ENCODE data around the gene LCAT. TPM values are rescaled to one million over a fixed set of nuclear protein-coding genes. Genes with fewer than 3 reads are reported as not detected.
A peak's percentile ranks its signal among the peaks of the same experiment; 100 is the strongest.

LCAT gene
- total RNA-seq, 4 donors from 2014 or later = 10.8 to 25.8 (median 15.9) TPM

DNA sequence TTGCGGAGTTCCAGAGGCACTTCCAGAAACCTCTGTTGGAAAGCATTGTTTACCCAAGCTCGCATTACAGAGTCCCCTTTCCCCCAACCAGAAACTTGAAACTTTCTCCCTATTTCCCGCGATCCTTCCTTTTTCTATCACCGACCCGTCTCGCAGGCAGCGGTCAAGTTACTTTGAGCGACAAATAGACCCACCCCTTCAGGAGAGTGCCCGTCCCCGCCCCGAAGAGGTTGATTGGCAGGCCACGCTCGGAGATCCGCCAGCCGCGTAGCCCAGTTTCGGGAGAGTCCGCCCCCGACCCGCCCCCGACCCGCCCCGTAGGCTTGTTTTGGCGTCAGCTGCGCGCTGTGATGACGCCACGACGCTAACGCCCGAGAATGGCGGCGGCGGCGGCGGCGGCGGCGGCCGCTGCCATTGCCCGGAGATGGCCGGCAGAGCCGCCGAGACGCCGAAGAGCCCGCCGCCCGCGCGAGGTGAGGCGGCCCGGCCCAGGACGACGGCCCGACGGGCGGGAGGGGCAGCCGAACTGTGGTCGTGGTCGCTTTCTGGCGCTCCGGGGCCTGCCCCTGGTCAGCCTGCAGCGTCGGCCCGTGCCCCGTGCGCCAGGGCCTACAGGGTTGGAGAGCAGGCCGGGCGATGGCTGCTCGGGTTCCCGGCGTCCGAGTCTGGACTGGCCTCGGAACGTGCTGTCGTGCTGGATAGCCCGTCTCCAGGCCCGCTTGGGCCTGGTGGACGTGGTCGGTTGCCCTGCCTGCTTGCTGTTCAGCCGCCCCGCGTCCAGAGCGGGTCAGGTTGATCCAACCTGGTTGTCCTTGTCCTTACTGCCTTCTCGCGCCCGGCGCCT lies 50.8 kb downstream of the LCAT start, which contains the start of gene PSKH1:
Gene PSKH1 (plus strand): TSS at position 356 of the 844 bp plus-strand sequence. CDS start 15,496 bp downstream, outside the sequence.
- 0 to 1% methylated on average over 1 to 9 of the region's 90 CpGs for WGBS, 2 donors (ENCODE audit: low coverage in 1 of 2)
- Histone ChIP-seq H3K36me3 (no peaks in the 10 kb centered on the region), H3K4me1 (peaks cover 7 to 56% (median 26%) of the 10 kb centered on the region in 3 donors), H3K27ac (peak within 1 kb of the TSS; percentile 96 to 99 (median 98)), H3K27me3 (no peaks in the 10 kb centered on the region), H3K9me3 (no peaks in the 10 kb centered on the region), H3K4me3 (peak within 1 kb of the TSS; percentile 92 to 98)
- ATAC-seq = peak; percentile 97
- peak in 1 of 4 experiments; percentile 9 for TF ChIP-seq CTCF (IDR thresholded peaks at IDR 0.05)
- TF ChIP-seq EP300 (IDR thresholded peaks at IDR 0.05) = no peak
- TF ChIP-seq POLR2AphosphoS5 (IDR thresholded peaks at IDR 0.05) = peak; percentile 64
- peak; percentile 87 to 90 for TF ChIP-seq POLR2A (IDR thresholded peaks at IDR 0.05)

DNA sequence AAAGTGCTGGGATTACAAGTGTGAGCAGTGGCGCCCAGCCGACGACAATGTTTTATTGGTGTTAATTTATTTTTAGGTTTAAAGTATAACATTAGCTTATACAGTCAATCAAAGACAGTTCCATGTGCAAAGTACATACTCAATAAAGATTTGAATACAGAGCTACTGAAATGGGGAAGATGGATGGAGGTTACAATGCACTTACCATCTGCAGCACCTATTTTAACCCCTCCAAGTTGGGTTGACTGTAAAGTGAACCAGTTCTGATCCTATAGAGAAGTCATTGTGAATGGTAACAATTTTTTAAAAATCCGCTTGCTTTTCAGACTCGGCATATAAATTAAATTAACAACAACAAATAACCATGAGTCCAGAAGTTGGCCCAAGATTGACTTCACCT lies 51.5 kb downstream of the LCAT start:
- no peaks in the 10 kb centered on the region for H3K9me3 ChIP-seq
- ATAC-seq = no peak
- H3K4me1 ChIP-seq = peaks cover 7 to 48% (median 19%) of the 10 kb centered on the region in 3 donors
- peak overlapping the region; percentile 45 to 99 (median 98) for H3K27ac ChIP-seq
- WGBS, 2 donors (ENCODE audit: low coverage in 1 of 2) = 53 to 60% methylated on average over 2 to 5 of the region's 5 CpGs
- no peaks in the 10 kb centered on the region for H3K36me3 ChIP-seq
- peak overlapping the region; percentile 92 to 98 for H3K4me3 ChIP-seq
- no peaks in the 10 kb centered on the region for H3K27me3 ChIP-seq
- TF ChIP-seq POLR2A (IDR thresholded peaks at IDR 0.05) = no peak
- no peak for TF ChIP-seq EP300 (IDR thresholded peaks at IDR 0.05)

Other genes with a start within 250 kb of the LCAT start
- 10 to 100 TPM; 16.3 to 24.9 (median 20.1) TPM for gene GFOD2, start 224.8 kb downstream of the LCAT start, total RNA-seq
- 10 to 100 TPM in 1 of 4 donors, 1 to 10 TPM in 3; 6.0 to 12.3 (median 8.4) TPM for gene RANBP10, start 137.6 kb downstream of the LCAT start, total RNA-seq
- gene TSNAXIP1, start 137.2 kb downstream of the LCAT start, total RNA-seq = 1 to 10 TPM in 3 of 4 donors, under 1 TPM in 1; 0.89 to 2.4 (median 1.6) TPM
- 10 to 100 TPM; 52.6 to 78.0 (median 76.0) TPM for gene THAP11, start 101.8 kb downstream of the LCAT start, total RNA-seq
- 100 to 1,000 TPM in 3 of 4 donors, 10 to 100 TPM in 1; 90.0 to 194 (median 113) TPM for gene NUTF2, start 97.2 kb downstream of the LCAT start, total RNA-seq
- 10 to 100 TPM; 15.4 to 44.2 (median 35.3) TPM for gene CENPT, start 96.4 kb downstream of the LCAT start, total RNA-seq
- 10 to 100 TPM; 43.8 to 72.6 (median 53.5) TPM for gene EDC4, start 71.1 kb downstream of the LCAT start, total RNA-seq
- gene NRN1L, start 59.2 kb downstream of the LCAT start, total RNA-seq = 1 to 10 TPM in 2 of 4 donors, not detected in 2; 1.2 to 2.4 TPM
- 10 to 100 TPM; 14.7 to 32.3 (median 23.4) TPM for gene PSKH1, start 50.9 kb downstream of the LCAT start, total RNA-seq
- gene CTRL, start 12.3 kb downstream of the LCAT start, total RNA-seq = 1 to 10 TPM in 2 of 4 donors, not detected in 2; 1.2 to 5.0 TPM
- gene PSMB10, start 7.3 kb downstream of the LCAT start, total RNA-seq = 10 to 100 TPM; 26.5 to 33.8 (median 32.6) TPM
- 100 to 1,000 TPM in 1 of 4 donors, 10 to 100 TPM in 3; 54.7 to 121 (median 64.0) TPM for gene SLC12A4, start 24.5 kb upstream of the LCAT start, total RNA-seq
- 1 to 10 TPM in 1 of 4 donors, not detected in 3; 1.4 TPM for gene DPEP3, start 36.4 kb upstream of the LCAT start, total RNA-seq
- gene DPEP2, start 55.4 kb upstream of the LCAT start, total RNA-seq = 1 to 10 TPM; 1.0 to 3.0 (median 1.8) TPM
- gene DPEP2NB, start 71.8 kb upstream of the LCAT start, total RNA-seq = not detected
- gene DDX28, start 79.1 kb upstream of the LCAT start, total RNA-seq = 10 to 100 TPM in 1 of 4 donors, 1 to 10 TPM in 3; 6.5 to 10.4 (median 8.0) TPM
- 10 to 100 TPM in 1 of 4 donors, 1 to 10 TPM in 3; 7.2 to 15.0 (median 8.7) TPM for gene DUS2, start 79.2 kb upstream of the LCAT start, total RNA-seq
- gene NFATC3, start 141.2 kb upstream of the LCAT start, total RNA-seq = 10 to 100 TPM; 42.4 to 50.6 (median 49.3) TPM

All from gastroesophageal sphincter (tissue), 4 donors.